ENCODE results near the gene SLC25A38.

Gene SLC25A38

GRCh38 chr3:39378088-39378487 lies 5.1 kb upstream of the SLC25A38 start:
- no peak for DNase-seq

DNA sequence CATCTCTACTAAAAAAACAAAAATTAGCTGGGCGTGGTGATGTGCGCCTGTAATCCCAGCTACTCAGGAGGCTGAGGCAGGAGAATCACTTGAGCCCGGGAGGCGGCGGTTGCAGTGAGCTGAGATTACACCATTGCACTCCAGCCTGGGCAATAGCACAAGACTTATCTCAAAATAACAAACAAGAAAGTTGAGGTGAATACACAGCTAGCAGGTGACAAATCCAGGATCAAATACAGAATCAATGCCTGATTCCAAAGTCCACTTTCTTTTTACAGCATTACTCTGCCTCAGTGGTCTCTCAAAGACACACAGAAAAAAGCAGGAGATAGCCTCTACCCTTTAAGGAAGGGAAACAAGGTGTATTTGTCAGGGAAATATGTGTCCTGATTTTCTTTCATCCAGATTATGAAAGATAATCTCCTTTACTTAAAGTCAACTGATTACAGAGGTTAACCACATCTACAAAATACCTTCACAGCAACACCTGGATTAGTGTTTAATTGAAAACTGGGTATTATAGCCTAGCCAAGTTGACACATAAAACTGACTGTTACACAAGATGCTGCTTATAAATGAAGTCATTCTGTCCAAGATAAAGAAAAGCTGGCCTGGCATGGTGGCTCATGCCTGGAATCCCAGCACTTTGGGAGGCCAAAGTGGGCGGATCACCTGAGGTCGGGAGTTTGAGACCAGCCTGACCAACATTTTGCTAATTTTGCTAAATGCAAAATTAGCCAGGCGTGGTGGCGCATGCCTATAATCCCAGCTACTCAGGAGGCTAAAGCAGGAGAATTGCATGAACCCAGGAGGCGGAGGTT lies 4.0 kb upstream of the SLC25A38 start:
- no peak for DNase-seq

DNA sequence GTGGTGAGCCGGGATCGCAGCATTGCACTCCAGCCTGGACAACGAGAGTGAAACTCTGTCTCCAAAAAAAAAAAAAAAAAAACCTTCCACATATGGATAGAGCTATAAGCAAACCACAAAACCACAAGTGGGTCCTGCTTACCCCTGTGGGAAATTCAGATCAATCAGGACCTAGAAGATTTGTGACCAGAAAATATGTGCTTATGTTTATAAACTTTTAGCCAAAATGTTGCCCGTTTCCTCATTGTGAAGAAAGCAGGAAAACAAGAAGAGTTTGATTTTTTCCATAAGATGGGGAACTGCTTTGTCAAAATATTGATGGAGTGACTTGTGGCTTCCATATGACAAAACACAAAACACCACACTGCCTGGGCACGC lies 3.4 kb upstream of the SLC25A38 start:
- no peak for DNase-seq

GRCh38 chr3:39381432-39381831 lies 1.7 kb upstream of the SLC25A38 start:
- no peak for DNase-seq

DNA sequence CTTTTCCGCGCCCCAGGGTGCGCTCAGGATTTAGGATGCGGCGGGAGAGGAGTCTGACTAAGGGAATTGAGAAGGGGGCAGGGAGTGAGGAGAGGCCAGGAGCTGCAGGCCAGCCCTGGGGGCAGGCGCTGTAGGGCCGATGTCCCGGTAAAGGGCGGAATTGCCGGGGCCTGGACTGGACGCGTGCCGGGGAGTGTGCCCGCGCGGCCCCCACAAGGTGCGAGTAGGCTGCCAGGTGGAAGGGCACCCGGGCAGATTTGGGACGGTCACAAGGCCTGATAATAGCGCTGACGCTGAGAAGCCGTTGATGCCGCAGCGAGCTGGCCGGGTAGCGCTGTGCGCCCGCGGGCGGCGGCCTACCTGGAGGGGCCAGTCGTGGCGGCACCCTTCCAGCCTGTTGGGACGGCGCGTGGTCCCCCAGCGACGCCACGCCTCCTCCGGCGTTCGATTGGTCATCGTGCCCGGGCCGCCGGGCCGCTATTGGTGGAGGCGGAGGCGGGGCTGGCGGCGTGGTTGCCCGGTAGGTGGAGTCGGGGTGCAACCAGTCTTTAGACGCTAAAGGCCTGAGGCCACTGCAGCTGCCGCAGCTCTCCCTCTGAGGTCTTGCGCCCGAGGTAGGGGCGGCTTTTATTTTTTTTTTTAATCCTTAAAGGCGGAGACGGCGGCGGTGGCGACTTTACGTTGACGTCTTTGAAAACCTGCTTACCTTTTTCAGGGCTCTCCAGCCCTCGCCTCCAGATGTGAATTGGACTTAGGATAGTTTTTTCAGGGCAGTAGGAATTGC lies 903 bp downstream of the SLC25A38 start:
- no peak for DNase-seq

- no peak for DNase-seq
Observed at GRCh38 chr3:39384665-39385000, 1.5 kb downstream of the SLC25A38 start.

DNA sequence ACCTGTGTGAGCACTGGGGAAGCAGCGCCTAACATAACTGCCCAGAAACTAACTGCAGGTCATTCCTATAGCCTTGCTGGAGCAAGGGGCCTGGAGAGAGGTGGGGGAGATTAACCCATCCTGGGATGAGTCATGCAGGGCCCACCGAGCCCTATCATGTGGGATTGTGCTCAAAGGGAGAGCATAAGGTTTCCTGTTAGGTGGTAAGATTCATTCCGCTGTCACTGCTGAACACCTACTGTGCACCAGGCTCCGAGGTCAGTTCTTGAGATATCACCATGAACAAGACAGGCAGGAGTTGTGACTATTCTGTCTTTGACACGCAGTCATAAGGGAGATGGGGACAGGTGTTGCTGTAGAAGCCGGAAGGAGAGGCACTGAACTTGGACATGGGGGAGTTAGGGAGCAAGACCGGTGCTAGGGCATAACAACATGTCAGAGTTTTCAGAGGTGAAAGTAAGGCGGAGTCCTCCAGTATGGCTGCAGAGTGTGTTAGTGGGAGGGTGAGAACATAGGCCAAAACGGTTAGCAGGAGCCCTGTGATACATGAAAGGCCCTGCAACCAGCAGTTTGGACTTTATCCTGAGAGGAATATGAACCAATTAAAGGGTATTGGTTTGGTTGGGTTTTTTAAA lies 2.4 kb downstream of the SLC25A38 start:
- no peak for DNase-seq

- no peak for DNase-seq
Observed at GRCh38 chr3:39386318-39386717, 3.1 kb downstream of the SLC25A38 start.

DNA sequence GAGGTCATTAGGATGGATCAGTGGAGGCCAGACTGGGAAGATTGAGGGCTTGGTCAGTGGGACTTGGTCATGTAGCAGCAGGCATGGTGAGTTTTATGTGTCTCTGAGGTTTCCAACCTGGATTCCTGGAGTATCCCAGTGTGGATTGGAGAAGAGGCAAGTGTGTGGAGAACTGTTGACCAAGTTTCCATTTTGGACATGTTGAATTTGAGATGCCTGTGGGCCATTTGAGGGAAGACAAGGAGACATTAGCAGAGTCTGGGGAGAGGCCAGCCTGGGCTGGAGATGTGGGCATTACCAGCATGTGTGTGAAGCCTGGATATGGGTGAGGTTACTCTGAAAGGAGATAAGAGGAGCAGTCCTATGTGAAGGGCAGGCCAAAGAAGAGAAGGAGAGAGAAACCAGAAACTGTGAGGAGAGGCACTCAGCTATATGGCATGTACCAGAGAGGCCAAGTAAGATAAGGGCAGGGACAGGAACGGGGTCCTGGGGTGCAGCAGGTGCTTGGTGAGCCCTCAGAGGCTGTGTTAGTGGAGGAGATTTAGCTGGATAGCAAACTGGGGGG lies 4.3 kb downstream of the SLC25A38 start:
- DNase-seq, result no peak

DNA sequence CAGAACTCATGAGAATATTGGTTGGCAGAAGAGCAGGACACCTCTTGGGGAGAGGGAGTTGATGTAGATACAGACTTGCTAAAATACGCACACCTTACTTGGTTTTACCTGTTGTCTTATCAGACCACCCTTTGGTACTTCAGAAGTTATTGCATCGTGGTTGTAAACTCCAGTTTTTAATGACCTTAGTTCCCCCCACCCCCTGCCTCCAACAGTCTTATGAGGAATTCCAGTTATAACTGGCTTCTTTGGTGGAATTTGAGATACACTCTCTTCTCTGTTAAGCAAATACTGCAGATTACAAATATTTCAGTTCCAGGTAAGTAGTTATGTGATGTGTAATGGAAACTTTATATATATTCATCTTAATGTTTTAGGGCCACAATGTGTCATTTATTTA lies 5.0 kb downstream of the SLC25A38 start:
- no peak for DNase-seq

GRCh38 chr3:39388741-39389248 lies 5.6 kb downstream of the SLC25A38 start:
- DNase-seq, result no peak

GRCh38 chr3:39390181-39390580 lies 7.0 kb downstream of the SLC25A38 start:
- no peak for DNase-seq

DNA sequence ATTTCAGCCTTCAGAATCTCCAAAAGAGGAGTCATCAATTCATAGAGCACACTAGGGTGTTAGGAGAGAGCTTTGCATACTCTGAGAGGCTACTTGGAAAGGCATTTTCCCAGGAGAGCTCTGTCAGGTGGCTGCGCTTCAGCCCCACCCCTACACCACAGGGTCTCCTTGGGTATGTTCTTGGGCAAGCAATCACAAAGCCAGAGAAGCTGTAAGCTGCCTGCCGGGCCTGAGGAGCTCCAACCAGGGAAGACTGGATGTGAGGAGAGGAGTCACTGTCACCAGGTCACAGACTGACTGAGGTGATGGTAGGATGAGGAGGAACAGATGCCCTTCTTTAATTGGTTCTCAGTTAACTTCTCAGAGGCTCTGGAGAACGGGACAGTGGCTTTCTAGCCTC lies 13.5 kb downstream of the SLC25A38 start:
- DNase-seq, result no peak

GRCh38 chr3:39398700-39399099 lies 15.5 kb downstream of the SLC25A38 start:
- DNase-seq, result no peak

GRCh38 chr3:39401983-39402382 lies 18.8 kb downstream of the SLC25A38 start:
- no peak for DNase-seq

DNA sequence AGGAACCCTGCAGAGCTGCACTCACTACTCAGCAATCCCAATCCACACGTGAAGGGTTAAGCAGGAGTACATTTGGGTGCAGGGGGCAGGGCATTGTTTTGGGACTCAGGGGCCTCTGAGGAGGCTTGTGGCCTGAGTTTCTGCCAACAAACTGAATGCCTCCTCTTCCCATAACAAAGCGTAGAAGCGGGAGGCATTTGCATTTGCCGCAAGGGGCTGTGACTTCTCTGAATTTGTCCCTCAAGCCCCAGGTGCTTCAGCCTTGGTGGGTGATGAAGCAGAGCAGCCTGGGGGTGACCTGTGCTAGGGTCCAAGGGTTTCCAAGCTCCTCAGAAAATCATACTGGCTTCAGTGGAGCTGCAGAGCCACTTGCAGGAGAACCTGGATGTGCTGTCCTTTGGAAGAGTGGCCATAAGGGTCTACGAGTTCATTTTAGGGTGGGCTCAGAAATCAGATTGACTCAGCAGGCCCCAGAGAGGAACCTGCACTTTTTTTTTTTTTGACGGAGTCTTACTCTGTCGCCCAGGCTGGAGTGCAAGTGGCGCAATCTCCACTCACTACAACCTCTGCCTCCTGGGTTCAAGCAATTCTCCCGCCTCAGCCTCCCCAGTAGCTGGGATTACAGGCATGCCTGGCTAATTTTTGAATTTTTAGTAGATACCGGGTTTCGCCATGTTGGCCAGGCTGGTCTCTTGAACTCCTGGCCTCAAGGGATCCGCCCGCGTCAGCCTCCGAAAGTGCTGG lies 21.9 kb downstream of the SLC25A38 start:
- DNase-seq, result no peak

- no peak for DNase-seq
Observed at GRCh38 chr3:39405687-39406367, 22.7 kb downstream of the SLC25A38 start.

- peak; percentile 83 for DNase-seq
Observed at GRCh38 chr3:39406368-39407258, 23.4 kb downstream of the SLC25A38 start, which contains the start of gene RPSA. Gene RPSA (plus strand): TSS chr3:39406720. CDS start chr3:39407654, 934 bp downstream.

GRCh38 chr3:39407259-39407629 lies 24.1 kb downstream of the SLC25A38 start:
- DNase-seq, result no peak

DNA sequence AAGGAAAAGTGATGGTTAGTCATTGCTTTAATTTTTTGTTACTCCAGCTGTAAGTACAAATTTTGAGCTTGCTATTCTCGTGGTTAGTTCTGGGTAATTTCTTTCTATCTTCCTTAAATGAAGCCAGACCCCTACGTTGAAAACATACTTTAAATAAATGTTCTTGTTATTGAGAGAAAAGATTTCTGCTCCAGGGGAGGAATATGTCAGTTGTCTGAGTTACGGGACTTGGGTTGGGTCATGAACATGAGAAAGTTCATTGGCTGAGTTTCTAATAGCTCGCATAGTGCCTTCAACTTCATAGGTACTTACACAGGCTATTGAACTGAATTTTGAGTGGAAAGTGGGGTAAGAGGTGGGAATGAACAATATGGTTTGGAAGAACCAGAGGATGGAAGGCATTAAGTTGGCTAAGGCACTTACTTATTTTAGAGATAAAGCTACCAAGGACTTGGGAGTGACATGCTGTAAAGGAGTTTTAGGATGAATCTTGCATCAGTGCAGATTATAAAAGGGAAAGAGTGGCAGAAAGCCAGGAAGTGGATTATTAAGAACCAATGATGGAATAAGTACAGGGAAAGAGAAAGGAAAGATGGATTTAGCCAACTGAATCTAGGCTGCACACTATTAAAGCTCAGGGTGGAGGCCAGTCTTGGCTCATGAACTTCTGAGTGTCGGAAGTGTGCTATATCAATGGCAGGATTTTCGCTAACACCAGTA lies 24.8 kb downstream of the SLC25A38 start:
- no peak for DNase-seq

Data from DMS153 (cell line).